K562 (cell line): Measurements from ENCODE around the gene ETS2. TPM values are rescaled to one million over a fixed set of nuclear protein-coding genes. Genes with fewer than 3 reads are reported as not detected.

Source experiments
- ATAC-seq: fragments of 200-7000 bp; cut with Tn5 transposase; 3 replicates; pipeline ENCODE4 v1.9.1; 2020; ENCODE audit warnings: moderate library complexity
- BruUV-seq: library from RNA; stranded (reverse); fragments of 400-500 nt; replicated peaks from 2 replicates; lab custom pipeline; 2021; lab: Mats Ljungman, UMichigan
- CTCF ChIA-PET: fragments of 300-600 bp; formaldehyde crosslinking; extraction: SDS; loops from one replicate; lab custom pipeline; 2021; ENCODE audit warnings: low intra/inter-chr PET ratio; lab: Yijun Ruan, JAX
- POLR2A ChIA-PET: fragments of 300-600, 350-650 bp; sonication (Branson Sonifier 250); formaldehyde crosslinking; extraction: SDS; loops from one replicate; lab custom pipeline; 2021; ENCODE audit warnings: antibody characterized with exemption, inconsistent platforms; lab: Yijun Ruan, JAX
- DNase-seq, 4 experiments: peaks; one replicate each; pipeline versions ENCODE4 v3.0.0 to v3.0.0-alpha.2; 2011 to 2018; ENCODE audit warnings: low spot score in 3 of 4, mixed read lengths in 3 of 4; ENCODE audit errors: extremely low read depth in 1 of 4
- FAIRE-seq: peaks from 2 replicates; lab custom pipeline; 2011; peaks lifted over from hg19 to GRCh38; lab: Jason Lieb, UNC
- H2AFZ ChIP-seq: 2 replicates; pipeline ENCODE4 v1.6.0; 2011; ENCODE audit warnings: low read depth, low read length, control low read depth, inconsistent platforms
- H3K27ac ChIP-seq: fragments of 200-600 bp; 3 replicates; pipeline ENCODE4 v1.8.0; 2011; ENCODE audit warnings: low read depth, mild to moderate bottlenecking, control low read depth, inconsistent platforms, low read length, moderate library complexity, mixed read lengths; ENCODE audit errors: extremely low read depth
- H3K27me3 ChIP-seq, 2 experiments: fragments of 300-600 bp in 1 of 2; 2 replicates in 1 of 2; 3 replicates in 1 of 2; pipeline versions ENCODE4 v1.6.0 to v1.8.0; 2011; ENCODE audit warnings: inconsistent platforms in 2 of 2, low read length in 2 of 2, mild to moderate bottlenecking in 1 of 2, mixed read lengths in 1 of 2, moderate library complexity in 1 of 2; ENCODE audit not compliant: control insufficient read depth in 2 of 2, insufficient read depth in 2 of 2
- H3K36me3 ChIP-seq: fragments of 300-600 bp; 3 replicates; pipeline ENCODE4 v1.8.0; 2011; ENCODE audit warnings: mild to moderate bottlenecking, low read length, inconsistent platforms; ENCODE audit not compliant: control insufficient read depth, insufficient read depth
- H3K4me1 ChIP-seq, 2 experiments: fragments of 200-600 bp in 1 of 2; replicated peaks in 1 of 2; 2 replicates in 1 of 2; 3 replicates in 1 of 2; pipeline versions ENCODE4 v1.5.1 to v1.8.0; 2011; ENCODE audit warnings: inconsistent platforms in 2 of 2, low read length in 2 of 2, mild to moderate bottlenecking in 1 of 2, mixed read lengths in 1 of 2, moderate library complexity in 1 of 2; ENCODE audit not compliant: control insufficient read depth in 2 of 2, insufficient read depth in 2 of 2
- H3K4me2 ChIP-seq: 2 replicates; pipeline ENCODE4 v1.6.1; 2011; ENCODE audit warnings: low read length, control low read depth, inconsistent platforms, mixed read lengths; ENCODE audit not compliant: insufficient read depth
- H3K4me3 ChIP-seq: fragments of 200-600 bp; sonication (generic), shearing (Covaris generic); 2 replicates; pipeline ENCODE4 v1.5.1; 2016; ENCODE audit warnings: control low read depth, inconsistent platforms
- H3K79me2 ChIP-seq: fragments of 200-600 bp; 3 replicates; pipeline ENCODE4 v1.8.0; 2011; ENCODE audit warnings: low read length, inconsistent platforms; ENCODE audit not compliant: control insufficient read depth, insufficient read depth
- H3K9ac ChIP-seq, 2 experiments: 2 replicates each; pipeline versions ENCODE4 v1.6.0 to v1.6.1; 2011; ENCODE audit warnings: low read depth in 2 of 2, low read length in 2 of 2, control low read depth in 1 of 2, inconsistent platforms in 1 of 2, mild to moderate bottlenecking in 1 of 2, mixed read lengths in 1 of 2; ENCODE audit not compliant: insufficient read depth in 1 of 2
- H3K9me1 ChIP-seq: one replicate; pipeline ENCODE4 v1.6.0; 2011; ENCODE audit warnings: inconsistent platforms, mild to moderate bottlenecking, low read length, moderate library complexity; ENCODE audit not compliant: control insufficient read depth, insufficient read depth
- H3K9me3 ChIP-seq: replicated peaks from 2 replicates; pipeline ENCODE4 v1.5.1; 2011; ENCODE audit warnings: low read depth, low read length, inconsistent platforms; ENCODE audit not compliant: control insufficient read depth, insufficient read depth
- H4K20me1 ChIP-seq: replicated peaks from 2 replicates; pipeline ENCODE4 v1.6.1; 2011; ENCODE audit warnings: low read length, inconsistent platforms, mixed read lengths; ENCODE audit not compliant: control insufficient read depth, insufficient read depth
- HDAC1 ChIP-seq, 2 experiments: fragments of 450-650 bp; IDR thresholded peaks; 2 replicates each; pipeline ENCODE4 v1.6.1; 2016 to 2017; ENCODE audit warnings: inconsistent platforms in 1 of 2, mild to moderate bottlenecking in 1 of 2, moderate library complexity in 1 of 2
- NR2F6 ChIP-seq: fragments of 450-650 bp; formaldehyde crosslinking; IDR thresholded peaks from 2 replicates; pipeline ENCODE4 v1.4.0; 2020; ENCODE audit warnings: mild to moderate bottlenecking
- PTRF ChIP-seq: fragments of 450-650 bp; IDR thresholded peaks from 2 replicates; pipeline ENCODE4 v1.6.1; 2016; ENCODE audit warnings: mild to moderate bottlenecking, missing genetic modification characterization, missing compliant biosample characterization
- SIN3A ChIP-seq, 2 experiments: fragments of 150-350 bp in 1 of 2; IDR thresholded peaks; 2 replicates each; pipeline ENCODE4 v1.6.1; 2011 to 2016; ENCODE audit warnings: borderline replicate concordance in 2 of 2, low read depth in 2 of 2, low read length in 2 of 2, mild to moderate bottlenecking in 2 of 2, moderate library complexity in 2 of 2; ENCODE audit not compliant: control insufficient read depth in 1 of 2
- ZFP30 ChIP-seq: fragments of 250-450 bp; sonication (Bioruptor Pico); IDR thresholded peaks from 2 replicates; pipeline ENCODE4 v1.8.0; 2022; ENCODE audit warnings: moderate library complexity, mild to moderate bottlenecking, inconsistent platforms, borderline replicate concordance
- ZNF347 ChIP-seq: fragments of 450-650 bp; formaldehyde crosslinking; IDR thresholded peaks from 2 replicates; pipeline ENCODE4 v1.4.0; 2020; ENCODE audit warnings: low read depth, mild to moderate bottlenecking, moderate library complexity
- ZNF740 ChIP-seq, 3 experiments: fragments of 200-800 bp in 1 of 3; sonication (Bioruptor generic) in 1 of 3; sonication (generic) in 1 of 3; formaldehyde crosslinking in 1 of 3; IDR thresholded peaks; 2 replicates each; pipeline versions ENCODE4 v1.6.1 to v1.8.0; 2016 to 2022; ENCODE audit warnings: mild to moderate bottlenecking in 2 of 3, missing compliant biosample characterization in 2 of 3, missing genetic modification characterization in 2 of 3, missing genetic modification reagents in 1 of 3
- WGBS: fragments of 100-300 bp; shearing (Covaris generic); methylation state at CpG from one replicate; pipeline ENCODE4 v1.1.6; 2016; ENCODE audit warnings: low coverage, mixed read lengths; ENCODE audit not compliant: insufficient coverage; ENCODE audit errors: missing lambda C conversion rate; 5-methylcytosine and 5-hydroxymethylcytosine counted together
- in situ Hi-C: fragments of 300-500 bp; cut with MboI; formaldehyde crosslinking; loops from 4 replicates; pipeline ENCODE4 v1.15.0; 2018; ENCODE audit warnings: inconsistent platforms, mixed read lengths
- intact Hi-C: fragments of 100-400 bp; cut with micrococcal nuclease; formaldehyde crosslinking; loops from 2 replicates; pipeline ENCODE4 v1.14.2; 2022
- polyA plus RNA-seq, 8 experiments: library from polyadenylated mRNA; depleted of rRNA in 4 of 8; stranded (reverse) in 5 of 8; unstranded in 3 of 8; fragments of >200 nt; fragmentation: Nextera tagmentation in 2 of 8; fragmentation: Illumina TruSeq in 1 of 8; extraction: Ambion mirVana in 2 of 8; extraction: Trizol in 1 of 8; gene quantifications; 2 replicates each; pipeline versions ENCODE4 v1.2.1 to v1.2.3, GENCODE V29; 2011 to 2014; ENCODE audit warnings: inconsistent platforms in 1 of 8, missing spikeins in 1 of 8
- total RNA-seq, 7 experiments: library from RNA; depleted of rRNA in 6 of 7; stranded (reverse); fragments of >200 nt in 6 of 7; fragmentation: Illumina TruSeq in 2 of 7; extraction: Trizol in 2 of 7; gene quantifications; 2 replicates each; pipeline versions ENCODE4 v1.2.1 to v1.2.3, GENCODE V29; 2011 to 2021; ENCODE audit warnings: low replicate concordance in 1 of 7
- TF ChIP-seq, protein P1 (sequence below): fragments of 250-450 bp; sonication (Bioruptor Pico); IDR thresholded peaks from 2 replicates; pipeline ENCODE4 v1.4.0; 2020; ENCODE audit warnings: mild to moderate bottlenecking

Gene ETS2
- total and polyA plus RNA-seq, 9 of the 15 experiments (the other 6 are each of a cell fraction or from before 2014, with no cell fraction given): 1.7 to 24.4 (median 12.2) TPM

DNA sequence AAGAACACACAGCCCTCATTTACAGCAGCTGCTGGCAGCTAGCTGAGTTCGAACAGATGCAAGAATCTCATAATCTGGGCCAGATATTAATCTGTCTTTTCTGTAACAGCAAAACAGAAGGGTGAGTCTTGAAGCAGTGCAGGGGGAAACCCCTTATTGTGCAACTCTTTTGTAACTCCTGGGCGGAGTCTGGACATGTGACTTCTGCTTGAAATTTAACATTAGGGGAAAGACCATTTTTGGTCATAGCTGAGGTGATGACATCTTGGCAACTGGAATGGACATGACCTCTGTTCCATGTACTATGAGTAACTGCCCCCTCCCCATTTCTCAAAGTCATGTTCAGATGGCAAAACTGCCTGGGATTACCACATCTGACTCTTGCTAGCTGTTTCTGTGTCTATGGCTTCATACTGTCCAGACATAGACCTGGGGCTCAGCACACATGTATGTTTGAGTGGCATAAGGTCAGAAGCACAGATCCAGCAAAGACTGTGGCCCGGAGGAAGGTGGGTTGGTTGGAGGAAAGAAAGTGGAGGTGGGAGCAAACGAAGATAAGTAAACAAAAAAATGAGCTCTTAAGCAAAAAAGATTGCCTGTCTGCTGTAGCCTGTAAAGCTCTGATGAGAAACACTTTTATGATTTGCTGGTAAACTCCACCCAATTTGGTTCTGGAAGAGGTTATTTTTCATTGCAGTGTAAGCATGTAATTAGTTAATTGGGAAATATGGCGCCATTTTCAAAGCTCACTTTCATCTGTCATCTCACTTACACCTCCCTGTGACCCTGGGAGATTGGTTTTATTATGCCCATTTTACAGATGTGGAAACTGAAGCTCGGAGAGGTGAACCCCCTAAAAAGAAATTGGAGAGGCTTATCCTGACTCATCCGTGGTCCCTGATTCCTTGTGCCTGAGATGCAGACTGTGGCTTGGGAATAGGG lies 26.1 kb downstream of the ETS2 start:
- Histone ChIP-seq H2AFZ (peak overlapping the region; percentile 84), H3K9me3 (no peaks in the 10 kb centered on the region), H3K4me3 (no peak overlapping the region), H3K9ac (peak overlapping the region in 1 of 2 experiments; percentile 54; a peak in 1 of 4 replicates), H3K27ac (peak overlapping the region; percentile 71; the same call in 2 of the 3 replicates), H3K79me2 (no peaks in the 10 kb centered on the region), H3K27me3 (no peaks in the 10 kb centered on the region), H3K4me1 (peaks cover 0 to 25% of the 10 kb centered on the region in 2 experiments; a peak in 3 of 5 replicates), H3K9me1 (no peaks in the 10 kb centered on the region), H4K20me1 (no peaks in the 10 kb centered on the region), H3K36me3 (no peaks in the 10 kb centered on the region), H3K4me2 (peak overlapping the region; percentile 28; the same call in 1 of the 2 replicates)
- DNase-seq: peak in 2 of 4 experiments; percentile 52 to 79
- ChIA-PET POLR2A (interaction anchor here (0.6 to 2.1 kb wide), 19 partner anchors 7 to 351 kb away, joined by 3 to 15 read pairs (median 5); partner anchors contain the start of gene PSMG1), CTCF (no interaction called here)
- in situ Hi-C loops (no loop called here), intact Hi-C loops (loop anchor here (2.0 kb wide), 1 partner anchor 27 kb away; the partner anchor contains the start of gene ETS2)
- no TSS peak for BruUV-seq
- 17% methylated on average over 7 of the region's 7 CpGs for WGBS
- ATAC-seq: peak; percentile 94
- peak; percentile 19 for FAIRE-seq
- TF ChIP-seq ZNF347 (no peak), PTRF (peak; percentile 53; the same call in 1 of the 2 replicates), ZFP30 (CRISPR knock-in tag) (no peak), HDAC1 (IDR thresholded peaks at IDR 0.05) (no peak), SIN3A (IDR thresholded peaks at IDR 0.05; ENCODE audit: borderline replicate concordance in 2 of 2, control insufficient read depth in 1 of 2, low read depth in 2 of 2, low read length in 2 of 2) (no peak), ZNF740 (CRISPR knock-in tag; IDR thresholded peaks at IDR 0.05) (no peak), ZNF740 (tag; IDR thresholded peaks at IDR 0.05) (peak in 1 of 2 experiments; percentile 63; a peak in 1 of 4 replicates), NR2F6 (CRISPR knock-in tag) (no peak)
- TF ChIP-seq, protein P1, sequence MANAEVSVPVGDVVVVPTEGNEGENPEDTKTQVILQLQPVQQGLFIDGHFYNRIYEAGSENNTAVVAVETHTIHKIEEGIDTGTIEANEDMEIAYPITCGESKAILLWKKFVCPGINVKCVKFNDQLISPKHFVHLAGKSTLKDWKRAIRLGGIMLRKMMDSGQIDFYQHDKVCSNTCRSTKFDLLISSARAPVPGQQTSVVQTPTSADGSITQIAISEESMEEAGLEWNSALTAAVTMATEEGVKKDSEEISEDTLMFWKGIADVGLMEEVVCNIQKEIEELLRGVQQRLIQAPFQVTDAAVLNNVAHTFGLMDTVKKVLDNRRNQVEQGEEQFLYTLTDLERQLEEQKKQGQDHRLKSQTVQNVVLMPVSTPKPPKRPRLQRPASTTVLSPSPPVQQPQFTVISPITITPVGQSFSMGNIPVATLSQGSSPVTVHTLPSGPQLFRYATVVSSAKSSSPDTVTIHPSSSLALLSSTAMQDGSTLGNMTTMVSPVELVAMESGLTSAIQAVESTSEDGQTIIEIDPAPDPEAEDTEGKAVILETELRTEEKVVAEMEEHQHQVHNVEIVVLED (CRISPR knock-in tag): no peak; the same call in 1 of the 2 replicates
